GM12878 (cell line): ENCODE results near the gene SLC26A8. TPM values are rescaled to one million over a fixed set of nuclear protein-coding genes. Genes with fewer than 3 reads are reported as not detected.

ENCODE experiments used
- ATAC-seq: fragments of 200-7000 bp; cut with Tn5 transposase; 3 replicates; pipeline ENCODE4 v1.9.1; 2020; ENCODE audit warnings: mild to moderate bottlenecking, moderate library complexity
- BruUV-seq: library from RNA; stranded (reverse); fragments of 400-500 nt; replicated peaks from 2 replicates; lab custom pipeline; 2021; lab: Mats Ljungman, UMichigan
- CTCF ChIA-PET: fragments of 300-600 bp; sonication (Branson Sonifier 250); formaldehyde crosslinking; extraction: SDS; loops from one replicate; lab custom pipeline; 2021; ENCODE audit warnings: inconsistent platforms; lab: Yijun Ruan, JAX
- POLR2A ChIA-PET: fragments of 350-600 bp; formaldehyde crosslinking; extraction: SDS; loops from one replicate; lab custom pipeline; 2021; ENCODE audit warnings: inconsistent platforms; lab: Charles Lee
- RAD21 ChIA-PET: fragments of 300-600 bp; sonication (Branson Sonifier 250); formaldehyde crosslinking; loops from one replicate; lab custom pipeline; 2023; ENCODE audit warnings: antibody characterized with exemption; ENCODE audit not compliant: unreplicated experiment; lab: Charles Lee
- SMC1A ChIA-PET: fragments of 300-600 bp; sonication (Branson Sonifier 250); formaldehyde crosslinking; loops from one replicate; lab custom pipeline; 2023; ENCODE audit not compliant: unreplicated experiment, uncharacterized antibody; lab: Charles Lee
- DNase-seq: peaks from one replicate; pipeline ENCODE4 v3.0.0-alpha.2; 2011; ENCODE audit warnings: low read depth, low spot score
- FAIRE-seq: peaks from 3 replicates; lab custom pipeline; 2011; peaks lifted over from hg19 to GRCh38; lab: Jason Lieb, UNC
- H2AFZ ChIP-seq: 2 replicates; pipeline ENCODE4 v1.6.0; 2011; ENCODE audit warnings: low read depth, low read length, control low read depth; ENCODE audit not compliant: control insufficient read depth
- H3K27ac ChIP-seq: 2 replicates; pipeline ENCODE4 v1.5.1; 2011; ENCODE audit warnings: control low read depth; ENCODE audit not compliant: control insufficient read depth, insufficient read depth
- H3K27me3 ChIP-seq, 2 experiments: replicated peaks in 1 of 2; 2 replicates each; pipeline versions ENCODE4 v1.6.0 to v1.6.1; 2011; ENCODE audit warnings: low read length in 1 of 2; ENCODE audit not compliant: control insufficient read depth in 2 of 2, insufficient read depth in 2 of 2
- H3K36me3 ChIP-seq, 2 experiments: 2 replicates each; pipeline ENCODE4 v1.5.1; 2011; ENCODE audit warnings: low read length in 1 of 2; ENCODE audit not compliant: control insufficient read depth in 2 of 2, insufficient read depth in 2 of 2
- H3K4me1 ChIP-seq: 2 replicates; pipeline ENCODE4 v1.6.1; 2011; ENCODE audit warnings: mild to moderate bottlenecking, low read length, moderate library complexity, mixed read lengths; ENCODE audit not compliant: control insufficient read depth, insufficient read depth
- H3K4me2 ChIP-seq: 2 replicates; pipeline ENCODE4 v1.6.0; 2011; ENCODE audit warnings: control low read depth; ENCODE audit not compliant: control insufficient read depth, insufficient read depth
- H3K4me3 ChIP-seq: fragments of 200-600 bp; sonication (generic); 2 replicates; pipeline ENCODE4 v1.5.1; 2016
- H3K79me2 ChIP-seq: 2 replicates; pipeline ENCODE4 v1.6.0; 2011; ENCODE audit warnings: low read length; ENCODE audit not compliant: control insufficient read depth, insufficient read depth
- H3K9ac ChIP-seq: 2 replicates; pipeline ENCODE4 v1.8.0; 2011; ENCODE audit warnings: low read length, control low read depth, mixed read lengths; ENCODE audit not compliant: control insufficient read depth, insufficient read depth
- H3K9me3 ChIP-seq: replicated peaks from 3 replicates; pipeline ENCODE4 v1.5.1; 2011; ENCODE audit warnings: mild to moderate bottlenecking, low read length; ENCODE audit not compliant: control insufficient read depth, insufficient read depth
- H4K20me1 ChIP-seq: 2 replicates; pipeline ENCODE4 v1.6.0; 2011; ENCODE audit not compliant: control insufficient read depth, insufficient read depth
- BRCA1 ChIP-seq: IDR thresholded peaks from 2 replicates; pipeline ENCODE4 v1.6.1; 2011; ENCODE audit warnings: low read depth, low read length, improper control_type of control experiment
- CREM ChIP-seq: IDR thresholded peaks from 2 replicates; pipeline ENCODE4 v1.6.1; 2014; ENCODE audit warnings: antibody characterized with exemption, low read depth
- FOS ChIP-seq: IDR thresholded peaks from 3 replicates; pipeline ENCODE4 v1.6.1; 2011; ENCODE audit warnings: borderline replicate concordance; ENCODE audit not compliant: insufficient read length; ENCODE audit errors: extremely low read depth
- HSF1 ChIP-seq: fragments of 150-350 bp; IDR thresholded peaks from 2 replicates; pipeline ENCODE4 v1.6.1; 2014; ENCODE audit warnings: mild to moderate bottlenecking, low read depth, low read length
- JUND ChIP-seq: IDR thresholded peaks from 2 replicates; pipeline ENCODE4 v1.6.1; 2012; ENCODE audit warnings: low read depth, mild to moderate bottlenecking, low read length, improper control_type of control experiment, moderate library complexity
- LARP7 ChIP-seq: fragments of 450-650 bp; IDR thresholded peaks from 2 replicates; pipeline ENCODE4 v1.6.1; 2017; ENCODE audit warnings: mild to moderate bottlenecking
- PKNOX1 ChIP-seq: fragments of 450-650 bp; IDR thresholded peaks from 2 replicates; pipeline ENCODE4 v1.6.1; 2016; ENCODE audit warnings: mild to moderate bottlenecking
- PML ChIP-seq: IDR thresholded peaks from 2 replicates; pipeline ENCODE4 v1.6.1; 2012; ENCODE audit warnings: low read length, inconsistent platforms
- POU2F2 ChIP-seq: IDR thresholded peaks from 3 replicates; pipeline ENCODE4 v1.6.1; 2011; ENCODE audit warnings: low read depth, mild to moderate bottlenecking, low read length, borderline replicate concordance
- RAD21 ChIP-seq: IDR thresholded peaks from 2 replicates; pipeline ENCODE4 v1.6.1; 2011; ENCODE audit warnings: mild to moderate bottlenecking, low read depth, low read length, moderate library complexity; ENCODE audit not compliant: insufficient read depth
- SP1 ChIP-seq: IDR thresholded peaks from one replicate; pipeline ENCODE4 v1.6.1; 2011; ENCODE audit warnings: low read depth, low read length
- STAT3 ChIP-seq: IDR thresholded peaks from 2 replicates; pipeline ENCODE4 v1.6.1; 2011; ENCODE audit warnings: low read depth, low read length, improper control_type of control experiment
- ZNF217 ChIP-seq: fragments of 450-650 bp; IDR thresholded peaks from 2 replicates; pipeline ENCODE4 v1.6.1; 2017; ENCODE audit warnings: antibody characterized with exemption, mild to moderate bottlenecking
- WGBS: methylation state at CpG from one replicate; pipeline ENCODE4 v1.1.6; 2016; ENCODE audit warnings: low lambda C conversion rate; ENCODE audit not compliant: insufficient replicate concordance, insufficient coverage; ENCODE audit errors: missing lambda C conversion rate; 5-methylcytosine and 5-hydroxymethylcytosine counted together
- in situ Hi-C: fragments of 300-500 bp; cut with MboI; formaldehyde crosslinking; loops from 9 replicates; pipeline ENCODE4 v1.14.3; 2018; ENCODE audit warnings: mixed read lengths
- intact Hi-C: fragments of 100-400 bp; cut with micrococcal nuclease; formaldehyde crosslinking; loops from one replicate; pipeline ENCODE4 v1.14.2; 2022; ENCODE audit not compliant: unreplicated experiment
- polyA plus RNA-seq, 11 experiments: library from polyadenylated mRNA; depleted of rRNA in 4 of 11; unstranded in 6 of 11; stranded (reverse) in 5 of 11; fragments of >200 nt; fragmentation: Nextera tagmentation in 4 of 11; fragmentation: Illumina TruSeq in 1 of 11; extraction: Ambion mirVana in 4 of 11; extraction: Trizol in 1 of 11; gene quantifications; 1 replicate in 1 of 11; 2 replicates in 10 of 11; pipeline versions ENCODE4 v1.2.1 to v1.2.3, GENCODE V29; 2011 to 2016; ENCODE audit warnings: inconsistent platforms in 2 of 11, missing spikeins in 2 of 11, low read depth in 1 of 11
- total RNA-seq, 4 experiments: library from RNA; depleted of rRNA in 3 of 4; stranded (reverse); fragments of >200 nt in 3 of 4; fragmentation: Illumina TruSeq in 1 of 4; extraction: Trizol in 1 of 4; gene quantifications; 2 replicates each; pipeline versions ENCODE4 v1.2.1 to v1.2.3, GENCODE V29; 2013 to 2021
- TF ChIP-seq, protein P1 (sequence below): fragments of 450-650 bp; IDR thresholded peaks from 2 replicates; pipeline ENCODE4 v1.6.1; 2018; ENCODE audit warnings: mild to moderate bottlenecking, low read depth, moderate library complexity; ENCODE audit not compliant: partially characterized antibody
- TF ChIP-seq, protein P2 (sequence below): fragments of 450-650 bp; formaldehyde crosslinking; IDR thresholded peaks from 2 replicates; pipeline ENCODE4 v1.5.0; 2022; ENCODE audit warnings: mild to moderate bottlenecking, missing genetic modification characterization

SLC26A8 gene
- total and polyA plus RNA-seq, 10 of the 15 experiments (the other 5 are each of a cell fraction or from before 2014, with no cell fraction given) = 0.09 to 0.95 (median 0.27) TPM; not detected in 2

- 95% methylated on average over 2 of the region's 2 CpGs for WGBS
- intact Hi-C loops = no loop called here
- Histone ChIP-seq H3K36me3 (peaks cover 2 to 12% of the 10 kb centered on the region in 2 experiments), H3K27me3 (no peaks in the 10 kb centered on the region), H3K27ac (no peak overlapping the region), H3K9me3 (peaks cover 20% of the 10 kb centered on the region), H2AFZ (no peak overlapping the region), H3K9ac (no peak overlapping the region), H3K4me2 (no peak overlapping the region), H3K4me1 (no peaks in the 10 kb centered on the region; the same call in 1 of the 2 replicates), H3K4me3 (no peak overlapping the region), H3K79me2 (peaks cover 42% of the 10 kb centered on the region), H4K20me1 (no peaks in the 10 kb centered on the region)
- DNase-seq = no peak
- no peak for FAIRE-seq
- in situ Hi-C loops = no loop called here
- ChIA-PET CTCF (no interaction called here), RAD21 (interaction anchor here (0.6 kb wide), 1 partner anchor 287 kb away, joined by 3 read pairs; no protein-coding TSS in a partner anchor), SMC1A (no interaction called here), POLR2A (no interaction called here)
- TF ChIP-seq, protein P1, sequence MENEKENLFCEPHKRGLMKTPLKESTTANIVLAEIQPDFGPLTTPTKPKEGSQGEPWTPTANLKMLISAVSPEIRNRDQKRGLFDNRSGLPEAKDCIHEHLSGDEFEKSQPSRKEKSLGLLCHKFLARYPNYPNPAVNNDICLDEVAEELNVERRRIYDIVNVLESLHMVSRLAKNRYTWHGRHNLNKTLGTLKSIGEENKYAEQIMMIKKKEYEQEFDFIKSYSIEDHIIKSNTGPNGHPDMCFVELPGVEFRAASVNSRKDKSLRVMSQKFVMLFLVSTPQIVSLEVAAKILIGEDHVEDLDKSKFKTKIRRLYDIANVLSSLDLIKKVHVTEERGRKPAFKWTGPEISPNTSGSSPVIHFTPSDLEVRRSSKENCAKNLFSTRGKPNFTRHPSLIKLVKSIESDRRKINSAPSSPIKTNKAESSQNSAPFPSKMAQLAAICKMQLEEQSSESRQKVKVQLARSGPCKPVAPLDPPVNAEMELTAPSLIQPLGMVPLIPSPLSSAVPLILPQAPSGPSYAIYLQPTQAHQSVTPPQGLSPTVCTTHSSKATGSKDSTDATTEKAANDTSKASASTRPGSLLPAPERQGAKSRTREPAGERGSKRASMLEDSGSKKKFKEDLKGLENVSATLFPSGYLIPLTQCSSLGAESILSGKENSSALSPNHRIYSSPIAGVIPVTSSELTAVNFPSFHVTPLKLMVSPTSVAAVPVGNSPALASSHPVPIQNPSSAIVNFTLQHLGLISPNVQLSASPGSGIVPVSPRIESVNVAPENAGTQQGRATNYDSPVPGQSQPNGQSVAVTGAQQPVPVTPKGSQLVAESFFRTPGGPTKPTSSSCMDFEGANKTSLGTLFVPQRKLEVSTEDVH = no peak
- TF ChIP-seq STAT3 = no peak
- TF ChIP-seq ZNF217 = no peak
- no peak for TF ChIP-seq CREM
- TF ChIP-seq FOS = no peak
- no peak for TF ChIP-seq LARP7
- no peak for TF ChIP-seq SP1
- TF ChIP-seq POU2F2 = no peak
- TF ChIP-seq, protein P2, sequence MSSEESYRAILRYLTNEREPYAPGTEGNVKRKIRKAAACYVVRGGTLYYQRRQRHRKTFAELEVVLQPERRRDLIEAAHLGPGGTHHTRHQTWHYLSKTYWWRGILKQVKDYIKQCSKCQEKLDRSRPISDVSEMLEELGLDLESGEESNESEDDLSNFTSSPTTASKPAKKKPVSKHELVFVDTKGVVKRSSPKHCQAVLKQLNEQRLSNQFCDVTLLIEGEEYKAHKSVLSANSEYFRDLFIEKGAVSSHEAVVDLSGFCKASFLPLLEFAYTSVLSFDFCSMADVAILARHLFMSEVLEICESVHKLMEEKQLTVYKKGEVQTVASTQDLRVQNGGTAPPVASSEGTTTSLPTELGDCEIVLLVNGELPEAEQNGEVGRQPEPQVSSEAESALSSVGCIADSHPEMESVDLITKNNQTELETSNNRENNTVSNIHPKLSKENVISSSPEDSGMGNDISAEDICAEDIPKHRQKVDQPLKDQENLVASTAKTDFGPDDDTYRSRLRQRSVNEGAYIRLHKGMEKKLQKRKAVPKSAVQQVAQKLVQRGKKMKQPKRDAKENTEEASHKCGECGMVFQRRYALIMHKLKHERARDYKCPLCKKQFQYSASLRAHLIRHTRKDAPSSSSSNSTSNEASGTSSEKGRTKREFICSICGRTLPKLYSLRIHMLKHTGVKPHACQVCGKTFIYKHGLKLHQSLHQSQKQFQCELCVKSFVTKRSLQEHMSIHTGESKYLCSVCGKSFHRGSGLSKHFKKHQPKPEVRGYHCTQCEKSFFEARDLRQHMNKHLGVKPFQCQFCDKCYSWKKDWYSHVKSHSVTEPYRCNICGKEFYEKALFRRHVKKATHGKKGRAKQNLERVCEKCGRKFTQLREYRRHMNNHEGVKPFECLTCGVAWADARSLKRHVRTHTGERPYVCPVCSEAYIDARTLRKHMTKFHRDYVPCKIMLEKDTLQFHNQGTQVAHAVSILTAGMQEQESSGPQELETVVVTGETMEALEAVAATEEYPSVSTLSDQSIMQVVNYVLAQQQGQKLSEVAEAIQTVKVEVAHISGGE (CRISPR knock-in tag) = no peak
- no peak for TF ChIP-seq HSF1
- no peak for TF ChIP-seq PKNOX1
- no peak for TF ChIP-seq BRCA1
- TF ChIP-seq PML = no peak
- TF ChIP-seq JUND = no peak
- no peak for TF ChIP-seq RAD21
- no peak for ATAC-seq
- no TSS peak for BruUV-seq
Measured at GRCh38 chr6:35906499-35906846, 118.0 kb downstream of the SLC26A8 start.
